GM21717 (cell line): ENCODE results near the gene ATP8B1.

ENCODE experiments used
- ATAC-seq: cut with Tn5 transposase; IDR thresholded peaks from one replicate; pipeline ENCODE4 v1.9.1; 2021; ENCODE audit warnings: mild to moderate bottlenecking, moderate library complexity; ENCODE audit not compliant: unreplicated experiment

The ATP8B1 gene

DNA sequence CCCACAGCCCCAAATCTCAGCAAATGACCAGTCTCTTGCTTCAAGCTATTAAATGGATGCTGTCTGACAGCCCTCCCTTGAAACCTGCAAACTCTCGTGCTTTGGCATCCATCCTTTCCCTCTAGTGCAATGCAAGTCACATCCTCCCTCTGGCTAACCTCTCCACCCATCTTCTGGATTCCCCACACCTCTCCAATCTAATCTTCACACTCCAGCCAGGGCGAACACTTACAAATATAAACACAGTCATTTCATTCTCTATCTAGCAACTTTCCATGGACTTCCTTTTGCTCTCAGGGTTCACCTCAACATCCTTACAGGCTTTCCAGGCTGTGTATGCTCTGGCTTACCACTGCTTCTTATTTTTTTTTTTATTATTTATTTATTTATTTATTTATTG, 171.4 kb downstream of the ATP8B1 start:
- no peak for ATAC-seq

DNA sequence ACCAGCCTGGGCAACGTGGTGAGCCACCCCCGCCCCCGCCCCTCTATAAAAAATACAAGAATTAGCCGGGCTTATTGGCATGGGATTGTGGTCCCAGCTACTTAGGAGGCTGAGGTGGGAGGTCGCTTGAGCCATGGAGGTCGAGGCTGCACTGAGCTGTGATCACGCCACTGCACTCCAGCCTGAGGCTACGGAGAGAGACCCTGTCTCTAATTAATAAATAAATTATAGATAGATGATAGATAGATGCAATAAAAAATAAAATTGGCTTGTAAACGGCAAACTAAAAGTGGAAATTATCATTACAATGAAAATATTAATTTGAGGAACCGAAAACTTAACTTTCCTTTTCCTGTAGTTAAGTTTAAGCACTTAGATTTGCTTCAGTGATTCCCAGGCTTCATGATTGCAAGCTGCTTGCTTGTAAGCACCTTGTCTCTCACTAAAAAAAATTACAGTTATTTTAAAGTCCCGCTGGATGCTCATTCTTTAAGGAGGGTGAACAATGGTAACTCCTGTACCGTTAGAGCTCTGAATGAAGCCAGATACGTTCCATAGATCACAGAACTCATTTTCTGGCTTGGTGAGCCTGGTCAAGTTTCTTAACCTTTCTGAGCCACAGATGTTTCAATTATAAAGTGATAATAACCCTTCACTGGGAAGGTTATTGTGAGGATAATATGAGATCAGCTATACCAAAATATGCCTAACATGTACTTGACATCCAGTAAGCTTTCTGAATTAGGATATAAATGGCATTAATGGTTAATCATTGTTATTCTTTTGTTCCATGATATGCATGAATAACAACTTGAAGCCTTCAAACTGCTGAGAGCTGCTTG, 172.1 kb downstream of the ATP8B1 start:
- peak; percentile 18 for ATAC-seq

DNA sequence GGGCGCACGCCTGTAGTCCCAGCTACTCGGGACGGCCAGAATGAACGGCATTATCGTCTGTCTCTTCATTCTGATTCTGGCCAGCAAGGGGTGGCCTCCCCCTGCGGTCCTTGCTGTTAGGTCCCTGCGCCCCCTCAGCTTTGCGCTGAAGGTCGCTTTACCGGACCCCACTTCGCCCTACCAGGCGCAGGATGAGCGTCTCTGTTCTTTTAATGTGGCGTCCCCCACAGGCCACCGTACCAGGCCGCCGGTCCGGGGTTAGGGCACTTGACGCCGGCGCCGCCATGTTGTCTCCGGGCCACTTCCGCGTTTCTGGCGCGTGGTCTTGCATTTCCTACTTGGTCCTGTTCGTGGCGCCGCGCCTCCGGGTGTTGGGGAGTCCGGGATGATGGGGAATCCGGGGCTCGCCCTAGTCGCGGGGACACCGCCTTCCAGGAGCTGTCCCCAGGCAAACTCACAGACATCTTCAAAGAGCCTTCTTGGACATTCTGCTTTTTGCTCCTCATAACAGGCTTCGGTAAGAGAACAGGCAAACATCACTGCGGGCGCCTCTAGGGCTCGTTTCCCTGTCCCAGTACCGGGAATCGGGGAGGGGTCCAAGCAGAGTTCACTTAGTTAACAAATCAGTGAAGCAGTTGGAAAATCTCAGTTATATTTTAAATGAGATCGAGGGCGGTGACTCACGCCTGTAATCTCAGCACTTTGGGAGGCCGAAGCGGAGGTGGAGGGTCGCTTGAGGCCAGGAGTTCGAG, 172.9 kb downstream of the ATP8B1 start:
- ATAC-seq, result peak; percentile 89

DNA sequence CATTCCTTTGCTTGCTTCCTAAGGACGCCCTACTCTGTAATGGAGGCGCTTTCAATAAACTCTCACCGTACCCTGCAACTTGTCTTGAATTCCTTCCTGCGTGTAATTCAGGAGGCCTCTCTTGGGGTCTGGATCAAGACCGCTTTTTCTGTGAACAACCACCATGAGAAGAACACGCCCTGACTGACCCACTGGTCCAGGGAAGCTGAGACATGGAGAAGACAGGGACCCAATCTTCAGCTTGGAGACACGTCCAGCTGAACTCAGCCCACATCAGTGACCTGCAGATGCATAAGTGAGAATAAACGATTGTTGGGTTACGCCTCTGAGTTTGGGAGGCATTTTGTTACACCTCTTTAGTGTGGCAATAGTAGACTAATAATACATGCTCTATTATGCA, 173.7 kb downstream of the ATP8B1 start:
- ATAC-seq, result no peak

DNA sequence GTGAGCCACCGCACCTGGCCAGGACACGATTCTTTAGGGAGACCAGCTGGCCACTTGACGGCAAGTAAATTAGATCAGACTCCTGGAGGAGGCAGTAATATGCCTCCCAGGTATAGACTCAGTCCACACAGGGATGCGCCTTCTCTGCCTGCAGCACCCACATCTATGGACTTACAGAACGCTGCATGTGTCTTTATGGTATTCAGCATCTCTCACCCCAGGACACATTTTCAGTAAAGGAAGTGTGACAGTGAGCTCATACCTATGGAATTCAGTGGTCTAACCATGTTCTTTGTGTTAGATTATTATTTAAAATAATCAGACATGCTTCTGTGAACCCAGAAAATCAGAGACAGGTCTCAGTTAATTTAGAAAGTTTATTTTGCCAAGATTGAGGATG, 175.6 kb downstream of the ATP8B1 start:
- ATAC-seq, result no peak

DNA sequence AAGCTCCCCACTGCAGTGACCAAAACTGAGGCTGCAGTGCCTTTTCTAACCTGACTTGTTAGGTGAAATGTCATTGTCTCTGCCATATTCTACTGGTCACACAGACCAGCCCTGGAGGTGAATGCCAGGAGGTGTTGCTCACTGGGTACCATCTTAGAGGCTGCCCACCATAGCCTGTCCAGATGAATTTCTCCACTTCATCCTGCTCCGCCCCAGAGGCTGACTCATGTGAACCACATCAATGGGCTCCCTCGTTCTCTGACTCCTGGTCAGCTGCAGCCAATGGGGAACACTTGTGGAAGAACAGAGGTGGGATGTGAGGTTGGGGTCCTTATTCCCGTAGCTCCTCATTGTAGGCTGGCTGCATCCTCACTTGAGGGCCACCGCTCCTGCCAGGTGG, 178.1 kb downstream of the ATP8B1 start:
- no peak for ATAC-seq

DNA sequence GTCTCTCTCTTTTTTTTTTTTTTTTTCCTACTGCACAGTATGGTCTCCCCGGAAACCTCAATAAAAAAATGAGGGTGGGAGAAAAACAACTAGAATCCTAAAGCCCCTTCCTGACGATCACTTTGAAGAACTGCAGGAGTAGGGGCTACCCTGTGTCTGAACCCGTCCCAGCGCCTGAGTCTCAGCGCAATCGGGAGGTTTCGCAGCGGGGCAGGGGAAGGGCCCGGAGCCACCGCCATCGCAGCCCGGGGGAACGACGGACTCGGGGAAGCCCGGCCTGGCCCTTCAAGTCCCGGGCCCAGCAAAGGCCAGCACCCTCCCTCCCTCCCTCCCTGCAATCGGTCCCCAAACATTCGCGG, 181.9 kb downstream of the ATP8B1 start:
- ATAC-seq, result peak; percentile 29

DNA sequence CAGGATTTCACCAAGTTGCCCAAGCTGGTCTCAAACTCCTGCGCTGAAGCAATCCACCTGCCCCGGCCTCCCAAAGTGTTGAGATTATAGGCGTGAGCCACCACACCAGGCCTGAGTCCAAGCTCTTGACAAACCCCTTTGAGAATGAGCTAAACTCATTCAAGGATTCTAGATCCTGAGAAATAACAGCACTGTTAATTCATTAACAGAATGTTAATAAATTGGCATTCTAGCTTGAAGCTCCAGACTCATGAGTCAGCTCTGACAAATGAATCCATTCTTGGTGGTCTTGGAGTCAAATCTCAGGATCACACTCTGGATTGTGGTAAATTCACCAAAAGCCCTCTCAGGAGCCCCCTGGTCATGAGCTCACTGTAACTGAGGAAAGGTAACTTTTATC, 183.2 kb downstream of the ATP8B1 start:
- no peak for ATAC-seq

DNA sequence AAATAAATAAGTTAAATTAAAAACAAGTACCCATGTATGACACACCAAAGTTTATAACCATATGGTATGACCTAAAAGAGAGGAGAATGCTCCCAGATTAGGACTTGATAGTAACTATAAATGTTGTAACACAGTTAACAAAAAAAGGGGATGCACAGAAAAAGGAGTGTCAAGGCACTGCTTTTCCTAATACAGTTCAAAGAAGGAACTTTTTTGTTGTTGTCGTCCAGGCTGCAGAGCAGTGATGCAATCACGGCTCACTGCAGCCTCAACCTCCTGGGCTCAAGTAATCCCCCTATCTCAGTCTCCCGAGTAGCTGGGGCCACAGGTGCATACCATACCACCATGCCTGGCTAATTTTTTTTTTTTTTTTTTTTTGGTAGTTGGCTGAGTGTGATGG, 184.2 kb downstream of the ATP8B1 start:
- ATAC-seq, result no peak

DNA sequence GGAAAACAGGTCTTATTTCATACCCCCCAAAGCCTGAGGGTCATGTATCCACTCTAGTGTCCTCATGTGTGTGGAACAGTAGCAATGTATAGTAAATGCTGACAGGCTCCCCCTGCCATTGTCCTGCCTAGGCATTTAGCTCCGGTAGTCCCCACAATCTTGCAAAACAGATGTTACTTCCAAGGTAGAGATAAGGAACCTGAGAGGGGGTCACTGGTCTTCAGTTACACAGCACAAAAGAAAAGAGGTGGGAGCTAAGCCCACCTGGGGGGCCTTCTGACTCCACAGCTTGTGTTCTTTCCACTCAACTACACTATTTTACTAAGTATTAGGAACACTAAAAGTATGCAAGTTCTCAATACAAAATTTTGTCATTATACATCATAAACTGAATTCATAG, 199.2 kb downstream of the ATP8B1 start:
- ATAC-seq, result no peak
